Naive thymus-derived CD4-positive, alpha-beta T cell (primary cell): Measurements from ENCODE around the gene SLC8B1. TPM values are rescaled to one million over a fixed set of nuclear protein-coding genes. Genes with fewer than 3 reads are reported as not detected.

ENCODE experiments used
- ATAC-seq: fragments of 150-1000 bp; cut with Tn5 transposase; 2 replicates; pipeline ENCODE4 v1.10.0; 2021; ENCODE audit warnings: mild to moderate bottlenecking, moderate library complexity
- CTCF ChIA-PET: fragments of 350-600 bp; sonication (Branson Sonifier 250); formaldehyde crosslinking; loops from one replicate; lab custom pipeline; 2021; ENCODE audit warnings: antibody characterized with exemption; lab: Charles Lee
- POLR2A ChIA-PET: fragments of 350-600 bp; sonication (Branson Sonifier 250); formaldehyde crosslinking; loops from one replicate; lab custom pipeline; 2021; ENCODE audit warnings: antibody characterized with exemption, inconsistent platforms; lab: Charles Lee
- DNase-seq, 9 donors: peaks; one replicate each; pipeline versions ENCODE4 v3.0.0 to v3.0.0-alpha.2; 2020 to 2022; ENCODE audit warnings: mixed read lengths in 1 of 9
- H3K27ac ChIP-seq: one replicate; pipeline ENCODE4 v1.7.0; 2013; ENCODE audit warnings: mild to moderate bottlenecking, low read depth, low read length, moderate library complexity
- H3K27me3 ChIP-seq, 2 donors: one replicate each; pipeline ENCODE4 v1.7.0; 2013; ENCODE audit warnings: low read length in 2 of 2, mild to moderate bottlenecking in 2 of 2, moderate library complexity in 2 of 2; ENCODE audit not compliant: control insufficient read depth in 2 of 2, insufficient read depth in 2 of 2
- H3K36me3 ChIP-seq, 3 experiments: 1 replicate in 2 of 3; 2 replicates in 1 of 3; pipeline ENCODE4 v1.7.0; 2013; ENCODE audit warnings: low read length in 3 of 3, mild to moderate bottlenecking in 3 of 3, moderate library complexity in 1 of 3; ENCODE audit not compliant: insufficient read depth in 3 of 3, control insufficient read depth in 2 of 3
- H3K4me1 ChIP-seq, 2 donors: one replicate each; pipeline ENCODE4 v1.7.0; 2013; ENCODE audit warnings: low read length in 2 of 2, mild to moderate bottlenecking in 2 of 2, moderate library complexity in 1 of 2; ENCODE audit not compliant: control insufficient read depth in 2 of 2, insufficient read depth in 2 of 2
- H3K4me3 ChIP-seq: 2 replicates; pipeline ENCODE4 v1.7.0; 2013; ENCODE audit warnings: mild to moderate bottlenecking, low read length
- H3K9me3 ChIP-seq, 3 experiments: 1 replicate in 2 of 3; 2 replicates in 1 of 3; pipeline ENCODE4 v1.7.0; 2013; ENCODE audit warnings: low read length in 3 of 3; ENCODE audit not compliant: control insufficient read depth in 2 of 3
- H3K27ac Mint-ChIP-seq, 9 donors: one replicate each; pipeline ENCODE4 v1.8.0; 2020 to 2022; ENCODE audit warnings: mixed read lengths in 9 of 9, mild to moderate bottlenecking in 8 of 9, moderate library complexity in 5 of 9, inconsistent platforms in 2 of 9
- H3K27me3 Mint-ChIP-seq, 5 donors: one replicate each; pipeline ENCODE4 v1.8.0; 2021 to 2022; ENCODE audit warnings: mixed read lengths in 5 of 5, mild to moderate bottlenecking in 1 of 5
- H3K36me3 Mint-ChIP-seq, 5 donors: one replicate each; pipeline ENCODE4 v1.8.0; 2020 to 2022; ENCODE audit warnings: mixed read lengths in 5 of 5, mild to moderate bottlenecking in 3 of 5, inconsistent platforms in 1 of 5
- H3K4me1 Mint-ChIP-seq, 7 donors: one replicate each; pipeline ENCODE4 v1.8.0; 2020 to 2022; ENCODE audit warnings: mixed read lengths in 7 of 7, mild to moderate bottlenecking in 3 of 7, inconsistent platforms in 1 of 7
- H3K4me3 Mint-ChIP-seq, 10 donors: one replicate each; pipeline ENCODE4 v1.8.0; 2020 to 2022; ENCODE audit warnings: mild to moderate bottlenecking in 10 of 10, mixed read lengths in 10 of 10, moderate library complexity in 6 of 10, inconsistent platforms in 2 of 10
- H3K9me3 Mint-ChIP-seq, 11 donors: one replicate each; pipeline ENCODE4 v1.8.0; 2020 to 2022; ENCODE audit warnings: mixed read lengths in 11 of 11, mild to moderate bottlenecking in 4 of 11, inconsistent platforms in 1 of 11, moderate library complexity in 1 of 11
- intact Hi-C, 2 donors: fragments of 100-400 bp; cut with micrococcal nuclease; formaldehyde crosslinking; loops; one replicate each; pipeline ENCODE4 v1.15.1; 2023
- polyA plus RNA-seq, 2 donors: library from polyadenylated mRNA; unstranded; fragments of 300-500 nt; fragmentation: Illumina TruSeq; gene quantifications; one replicate each; pipeline ENCODE4 v1.2.3, GENCODE V29; 2021
- total RNA-seq, 6 experiments: library from RNA in 5 of 6; stranded (reverse) in 5 of 6; gene quantifications; 1 replicate in 5 of 6; 2 replicates in 1 of 6; pipeline ENCODE4 v1.2.3 and lab custom pipeline; 2021 to 2026

SLC8B1 gene
- total and polyA plus RNA-seq, 7 experiments from 2014 or later: 40.9 to 169 (median 140) TPM

- ATAC-seq (no peak), DNase-seq (no peak)
- H3K36me3 Mint-ChIP-seq: peaks cover 27 to 74% (median 42%) of the 10 kb centered on the region in 5 donors
- ChIA-PET POLR2A (no interaction called here), CTCF (no interaction called here)
- H3K4me1 ChIP-seq: no peaks in the 10 kb centered on the region
- no peak overlapping the region for H3K27ac ChIP-seq
- no peaks in the 10 kb centered on the region for H3K27me3 Mint-ChIP-seq
- H3K27me3 ChIP-seq: no peaks in the 10 kb centered on the region
- H3K36me3 ChIP-seq: peaks cover 9 to 94% (median 31%) of the 10 kb centered on the region in 3 experiments
- no peak overlapping the region for H3K4me3 Mint-ChIP-seq
- no peaks in the 10 kb centered on the region for H3K9me3 ChIP-seq
- peaks cover 8 to 24% (median 13%) of the 10 kb centered on the region in 7 donors for H3K4me1 Mint-ChIP-seq
- H3K9me3 Mint-ChIP-seq: peaks cover 0 to 2% (median 0%) of the 10 kb centered on the region in 11 donors
- H3K27ac Mint-ChIP-seq: no peak overlapping the region
- intact Hi-C loops: no loop called here
- no peak overlapping the region for H3K4me3 ChIP-seq
Measured at GRCh38 chr12:113318900-113319628, 15.8 kb downstream of the SLC8B1 start.

GRCh38 chr12:113318046-113318656 lies 16.8 kb downstream of the SLC8B1 start:
- ATAC-seq: no peak
- Mint-ChIP-seq H3K36me3 (peaks cover 28 to 74% (median 39%) of the 10 kb centered on the region in 5 donors), H3K9me3 (peaks cover 0 to 2% (median 0%) of the 10 kb centered on the region in 11 donors), H3K27me3 (no peaks in the 10 kb centered on the region), H3K27ac (peak overlapping the region in 1 of 9 donors; percentile 3), H3K4me1 (peaks cover 6 to 16% (median 10%) of the 10 kb centered on the region in 7 donors), H3K4me3 (no peak overlapping the region)
- no peaks in the 10 kb centered on the region for H3K27me3 ChIP-seq
- H3K9me3 ChIP-seq: no peaks in the 10 kb centered on the region
- ChIA-PET CTCF (no interaction called here), POLR2A (no interaction called here)
- intact Hi-C loops: no loop called here
- no peak for DNase-seq
- no peak overlapping the region for H3K27ac ChIP-seq
- peaks cover 9 to 99% (median 32%) of the 10 kb centered on the region in 3 experiments for H3K36me3 ChIP-seq
- no peak overlapping the region for H3K4me3 ChIP-seq
- no peaks in the 10 kb centered on the region for H3K4me1 ChIP-seq

- intact Hi-C loops: no loop called here
- ATAC-seq (no peak), DNase-seq (no peak)
- Mint-ChIP-seq H3K9me3 (peaks cover 0 to 2% (median 0%) of the 10 kb centered on the region in 11 donors), H3K27me3 (no peaks in the 10 kb centered on the region), H3K4me3 (no peak overlapping the region), H3K27ac (no peak overlapping the region), H3K36me3 (peaks cover 24 to 64% (median 28%) of the 10 kb centered on the region in 5 donors), H3K4me1 (peaks cover 2 to 12% (median 5%) of the 10 kb centered on the region in 7 donors)
- peaks cover 9 to 99% (median 32%) of the 10 kb centered on the region in 3 experiments for H3K36me3 ChIP-seq
- no peak overlapping the region for H3K4me3 ChIP-seq
- no peaks in the 10 kb centered on the region for H3K4me1 ChIP-seq
- no peaks in the 10 kb centered on the region for H3K27me3 ChIP-seq
- CTCF ChIA-PET: no interaction called here
- H3K27ac ChIP-seq: no peak overlapping the region
- POLR2A ChIA-PET: no interaction called here
- no peaks in the 10 kb centered on the region for H3K9me3 ChIP-seq
Measured at GRCh38 chr12:113317122-113317521, 17.8 kb downstream of the SLC8B1 start.

- no peak overlapping the region for H3K27ac ChIP-seq
- POLR2A ChIA-PET: no interaction called here
- Mint-ChIP-seq H3K4me3 (no peak overlapping the region), H3K27me3 (no peaks in the 10 kb centered on the region), H3K36me3 (peaks cover 28 to 63% (median 34%) of the 10 kb centered on the region in 5 donors), H3K27ac (no peak overlapping the region), H3K9me3 (peaks cover 0 to 2% (median 0%) of the 10 kb centered on the region in 11 donors), H3K4me1 (peaks cover 0 to 12% (median 4%) of the 10 kb centered on the region in 7 donors)
- intact Hi-C loops: no loop called here
- DNase-seq: no peak
- H3K4me3 ChIP-seq: no peak overlapping the region
- no peaks in the 10 kb centered on the region for H3K27me3 ChIP-seq
- CTCF ChIA-PET: interaction anchor here (0.6 kb wide), 1 partner anchor 121 kb away, joined by 6 read pairs; no protein-coding TSS in a partner anchor
- ATAC-seq: no peak
- H3K4me1 ChIP-seq: no peaks in the 10 kb centered on the region
- no peaks in the 10 kb centered on the region for H3K9me3 ChIP-seq
- peaks cover 9 to 96% (median 35%) of the 10 kb centered on the region in 3 experiments for H3K36me3 ChIP-seq
Measured at GRCh38 chr12:113316155-113316554, 18.8 kb downstream of the SLC8B1 start.

- Histone ChIP-seq H3K27me3 (no peaks in the 10 kb centered on the region), H3K4me3 (no peak overlapping the region), H3K27ac (no peak overlapping the region), H3K4me1 (no peaks in the 10 kb centered on the region), H3K36me3 (peaks cover 9 to 95% (median 27%) of the 10 kb centered on the region in 3 experiments), H3K9me3 (no peaks in the 10 kb centered on the region)
- Mint-ChIP-seq H3K36me3 (peaks cover 28 to 62% (median 38%) of the 10 kb centered on the region in 5 donors), H3K27me3 (no peaks in the 10 kb centered on the region), H3K4me3 (no peak overlapping the region), H3K9me3 (peaks cover 0 to 2% (median 0%) of the 10 kb centered on the region in 11 donors), H3K27ac (no peak overlapping the region), H3K4me1 (peaks cover 0 to 12% (median 4%) of the 10 kb centered on the region in 7 donors)
- ATAC-seq: no peak
- ChIA-PET CTCF (interaction anchor here (0.6 to 1.3 kb wide), 2 partner anchors 10 to 54 kb away, joined by 3 read pairs; no protein-coding TSS in a partner anchor), POLR2A (no interaction called here)
- intact Hi-C loops: no loop called here
- DNase-seq: no peak
Measured at GRCh38 chr12:113315358-113315757, 19.6 kb downstream of the SLC8B1 start.

GRCh38 chr12:113314121-113314529 lies 20.8 kb downstream of the SLC8B1 start:
- Mint-ChIP-seq H3K27ac (peak overlapping the region in 4 of 9 donors; percentile 19 to 59 (median 42)), H3K9me3 (peaks cover 0 to 2% (median 0%) of the 10 kb centered on the region in 11 donors), H3K4me1 (peaks cover 0 to 7% (median 4%) of the 10 kb centered on the region in 7 donors), H3K4me3 (no peak overlapping the region), H3K36me3 (peaks cover 22 to 57% (median 35%) of the 10 kb centered on the region in 5 donors), H3K27me3 (no peaks in the 10 kb centered on the region)
- Histone ChIP-seq H3K4me3 (no peak overlapping the region), H3K27me3 (no peaks in the 10 kb centered on the region), H3K4me1 (no peaks in the 10 kb centered on the region), H3K27ac (no peak overlapping the region), H3K36me3 (peaks cover 9 to 95% (median 23%) of the 10 kb centered on the region in 3 experiments), H3K9me3 (no peaks in the 10 kb centered on the region)
- intact Hi-C loops: loop anchor here (5.0 kb wide), 2 partner anchors 117 to 598 kb away; no protein-coding TSS in a partner anchor
- ChIA-PET POLR2A (interaction anchor here (0.6 kb wide), 1 partner anchor 44 kb away, joined by 3 read pairs; no protein-coding TSS in a partner anchor), CTCF (interaction anchor here (1.3 kb wide), 1 partner anchor 9 kb away, joined by 3 read pairs; no protein-coding TSS in a partner anchor)
- ATAC-seq (no peak), DNase-seq (no peak)
